GM18873 (cell line): ENCODE data around the gene BTBD2.

ENCODE experiments used
- ATAC-seq: cut with Tn5 transposase; IDR thresholded peaks from one replicate; pipeline ENCODE4 v1.9.1; 2021; ENCODE audit warnings: mild to moderate bottlenecking, moderate library complexity, moderate number of reproducible peaks; ENCODE audit not compliant: unreplicated experiment, low FRiP score

Gene BTBD2

DNA sequence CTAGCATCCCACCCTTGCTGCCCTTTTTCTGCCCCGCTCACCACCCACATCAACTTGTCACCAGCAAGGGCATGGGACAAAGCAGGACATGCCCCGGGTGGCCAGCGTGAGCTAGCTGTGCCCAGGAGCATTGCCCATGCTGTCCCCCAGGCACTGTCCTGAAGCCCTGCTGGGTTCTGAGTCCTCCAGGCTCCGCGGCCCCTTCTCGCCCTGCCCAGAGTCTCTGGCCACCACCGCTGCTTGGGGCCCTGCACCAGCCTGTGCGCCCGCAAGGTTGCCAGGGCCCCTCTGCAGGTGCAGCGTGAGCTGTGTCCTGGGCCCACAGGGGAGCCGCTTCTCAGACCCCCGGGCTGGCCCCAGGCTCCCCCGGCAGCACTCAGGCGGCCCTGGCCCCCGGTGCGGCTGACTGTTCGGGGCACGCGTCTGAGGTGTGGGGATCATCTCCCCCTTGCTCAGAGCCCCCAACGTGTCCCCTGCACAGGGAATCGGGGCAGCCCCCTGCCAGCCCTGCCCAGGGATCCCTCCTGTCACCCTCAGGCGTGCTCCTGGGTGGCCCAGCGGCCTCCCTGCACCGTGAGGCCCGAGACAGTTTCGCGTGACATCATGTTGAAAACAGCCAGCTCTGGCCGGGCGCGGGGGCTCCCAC, 70.5 kb downstream of the BTBD2 start:
- ATAC-seq, result no peak

DNA sequence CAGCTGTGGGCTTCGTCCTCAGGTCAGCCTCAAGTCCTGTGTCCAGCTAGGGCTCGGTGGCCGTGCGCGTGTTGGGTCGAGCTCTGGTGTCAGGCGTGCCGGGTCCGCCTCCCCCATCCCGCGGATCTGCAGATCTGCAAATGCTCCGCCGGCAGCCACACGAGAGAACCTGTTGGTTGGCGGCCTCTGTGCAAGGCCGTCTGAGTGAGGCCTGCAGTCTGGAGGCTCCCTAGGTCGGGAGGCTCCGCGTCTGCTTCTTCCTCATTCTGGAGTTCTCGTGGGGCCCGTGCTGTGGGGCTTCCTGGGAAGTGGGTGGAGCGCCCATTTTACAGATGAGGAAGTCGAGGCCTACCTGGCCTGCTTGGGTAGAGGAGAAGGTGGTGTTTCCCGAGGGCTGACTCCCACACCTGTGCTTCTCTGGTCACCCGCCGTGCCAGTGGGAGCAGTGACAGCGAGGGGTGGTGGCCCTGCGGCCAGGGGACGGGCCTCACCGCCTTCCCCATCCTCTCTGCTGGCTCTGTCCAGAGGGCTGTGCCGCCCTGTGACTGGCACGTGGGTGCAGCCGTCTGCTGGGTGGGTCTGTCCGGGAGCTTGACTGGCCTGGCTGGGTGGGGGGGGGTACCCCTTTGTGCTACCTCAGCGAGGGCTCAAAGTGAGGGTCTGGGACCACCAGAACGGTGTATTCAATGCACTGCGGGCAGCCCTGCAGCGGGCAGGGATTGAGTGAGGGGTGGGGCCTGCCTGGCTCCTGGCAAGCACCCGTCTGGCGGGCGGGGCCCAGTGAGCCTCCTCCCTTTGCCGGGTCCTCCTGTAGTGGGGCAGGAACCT, 71.2 kb downstream of the BTBD2 start:
- ATAC-seq, result no peak

DNA sequence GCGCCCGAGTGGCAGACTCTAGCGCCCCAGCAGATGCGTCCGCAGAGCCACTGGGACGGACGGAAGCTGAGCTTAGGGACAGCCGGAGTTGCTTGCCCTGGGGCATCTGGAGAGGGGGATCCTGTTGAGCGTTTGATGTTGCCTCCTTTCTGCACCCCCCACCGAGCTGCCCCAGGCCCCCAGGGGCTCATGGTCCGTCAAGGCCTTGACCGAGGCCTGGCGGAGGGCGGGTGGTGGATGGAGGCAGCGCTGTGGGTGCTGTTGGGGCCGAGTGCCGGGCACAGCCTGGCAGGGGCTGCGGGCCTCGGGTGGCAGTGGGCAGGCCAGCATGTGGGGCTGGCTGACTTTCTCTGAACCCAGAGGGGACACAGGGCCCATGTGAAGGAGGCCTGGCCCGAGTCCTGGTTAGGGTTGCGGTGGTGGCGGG, 71.8 kb downstream of the BTBD2 start:
- no peak for ATAC-seq

DNA sequence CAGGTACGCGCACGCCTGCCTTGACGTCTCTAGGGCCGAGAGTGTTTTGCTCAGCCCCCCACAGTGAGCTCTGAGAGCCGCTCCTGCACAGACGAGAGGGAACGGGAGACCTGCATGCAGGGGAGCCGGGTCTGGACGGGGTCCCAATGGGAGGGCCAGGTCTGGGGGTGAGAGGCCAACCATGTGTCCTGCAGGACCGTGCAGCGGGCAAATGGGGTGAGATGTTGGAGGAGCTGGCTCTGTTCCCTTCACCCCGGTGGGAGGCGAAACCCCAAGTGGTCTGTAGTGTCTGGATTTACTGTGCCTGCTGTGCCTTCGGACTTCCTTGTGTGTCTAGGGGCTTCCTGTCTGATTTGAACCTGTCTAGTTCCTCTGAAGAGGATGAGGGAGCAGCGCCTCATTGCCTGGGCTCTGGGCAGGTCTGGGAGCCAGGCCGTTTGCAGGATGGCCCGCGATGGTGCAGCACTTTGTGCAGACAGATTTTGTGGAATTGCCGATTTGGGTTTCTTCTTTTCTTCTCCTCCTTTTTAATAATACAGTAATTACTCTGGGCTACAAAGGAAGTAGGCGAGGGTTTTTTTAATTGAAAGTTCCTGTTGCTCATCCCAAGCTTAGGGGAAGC, 72.5 kb downstream of the BTBD2 start:
- ATAC-seq, result no peak

- no peak for ATAC-seq
Observed at GRCh38 chr19:1942078-1942933, 73.2 kb downstream of the BTBD2 start.

- ATAC-seq, result no peak
Observed at GRCh38 chr19:1941146-1942077, 74.1 kb downstream of the BTBD2 start, which contains the start of gene CSNK1G2. Gene CSNK1G2, plus strand, starts transcription at chr19:1941172. Its CDS starts 28,601 bp downstream, at chr19:1969773.

DNA sequence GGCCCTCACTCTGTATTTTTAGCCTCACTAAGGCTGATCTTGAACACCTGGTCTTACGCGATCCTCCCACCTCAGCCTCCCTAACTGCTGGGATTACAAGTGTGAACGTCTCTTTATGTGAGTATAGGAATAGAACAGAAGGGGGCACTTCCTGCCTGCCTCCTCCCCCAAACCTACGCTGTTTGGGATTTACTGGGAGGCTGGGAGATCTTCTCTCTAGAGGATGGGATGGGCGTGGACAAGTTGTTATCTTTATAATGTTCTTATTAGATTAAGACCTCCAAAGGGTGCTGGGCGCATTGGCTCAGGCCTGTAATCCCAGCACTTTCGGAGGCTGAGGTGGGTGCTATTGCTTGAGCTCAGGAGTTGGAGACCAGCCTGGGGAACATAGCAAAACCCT, 77.4 kb downstream of the BTBD2 start:
- no peak for ATAC-seq

DNA sequence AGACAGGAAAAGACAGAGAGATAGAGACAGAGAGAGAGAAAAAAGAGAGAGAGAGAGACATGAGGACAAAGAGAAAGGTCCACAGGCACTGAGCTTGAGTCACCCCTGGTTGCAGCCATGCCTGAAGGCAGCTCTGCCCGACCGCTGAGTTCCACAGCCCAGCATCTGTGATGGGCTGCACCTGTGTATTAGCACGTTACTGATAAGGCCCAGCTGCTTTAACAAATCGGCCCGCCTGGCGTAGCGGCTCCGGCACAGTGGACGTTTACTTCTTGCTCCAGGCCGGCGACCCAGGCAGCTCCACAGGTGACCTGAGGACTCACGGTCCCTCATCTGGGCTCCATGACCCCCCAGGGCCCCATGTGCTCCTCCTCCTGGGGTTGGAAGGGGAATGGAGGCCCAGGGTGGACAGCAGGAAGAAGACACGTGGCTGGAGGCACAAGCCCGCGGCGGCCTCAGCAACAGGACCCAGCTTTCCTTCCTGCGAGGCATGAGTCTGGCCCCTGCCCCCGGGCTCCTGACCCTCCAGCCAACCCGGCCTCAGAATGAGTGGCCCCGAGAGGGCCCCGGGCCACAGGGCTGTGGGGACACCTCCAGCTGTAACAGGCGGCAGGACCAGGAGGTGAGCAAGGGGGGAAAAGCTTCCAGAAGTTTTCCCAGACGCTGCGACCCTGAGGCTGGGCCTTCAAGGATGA, 78.5 kb downstream of the BTBD2 start:
- ATAC-seq, result no peak

DNA sequence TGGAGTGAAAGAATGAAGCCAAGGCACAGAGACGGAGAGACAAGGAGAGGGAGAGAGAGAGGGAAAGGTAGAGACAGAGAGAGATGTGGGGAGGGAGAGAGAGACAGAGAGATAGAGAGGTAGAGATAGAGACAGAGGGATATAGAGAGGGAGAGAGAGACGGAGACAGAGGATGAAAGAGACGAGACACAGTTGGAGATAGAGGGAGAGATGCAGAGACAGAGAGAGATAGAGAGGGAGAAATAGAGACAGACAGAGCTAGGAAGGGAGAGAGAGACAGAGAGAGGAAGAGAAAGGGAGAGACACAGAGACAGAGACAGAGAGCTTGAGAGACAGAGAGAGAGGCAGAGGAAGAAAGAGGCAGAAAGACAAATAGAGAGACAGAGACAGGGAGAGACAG, 79.1 kb downstream of the BTBD2 start:
- ATAC-seq, result no peak

- ATAC-seq, result no peak
Observed at GRCh38 chr19:1935484-1936208, 79.9 kb downstream of the BTBD2 start.
